H54 (cell line): ENCODE results near the gene NT5C3B.
"Not testable (repeated sequence)": the region's sequence is repeated elsewhere in the genome, so short reads cannot be mapped to it uniquely, and the experiment has no call there.

ENCODE experiments used
- DNase-seq: peaks from one replicate; pipeline ENCODE4 v3.0.0; 2011; ENCODE audit warnings: low spot score, mixed read lengths; ENCODE audit not compliant: insufficient read length
- FAIRE-seq: peaks from 3 replicates; lab custom pipeline; 2011; peaks lifted over from hg19 to GRCh38; lab: Jason Lieb, UNC
- POLR2A ChIP-seq: IDR thresholded peaks from 2 replicates; pipeline ENCODE4 v1.6.1; 2011; ENCODE audit warnings: low read depth, mild to moderate bottlenecking, low read length

NT5C3B gene

GRCh38 chr17:41863074-41863848 is 27.2 kb upstream of the NT5C3B start:
- no peak for TF ChIP-seq POLR2A
- FAIRE-seq (no peak), DNase-seq (no peak)

GRCh38 chr17:41860254-41860931 is 24.4 kb upstream of the NT5C3B start:
- DNase-seq (no peak), FAIRE-seq (no peak)
- TF ChIP-seq POLR2A = no peak

GRCh38 chr17:41851382-41851781 is 15.3 kb upstream of the NT5C3B start:
- not testable (repeated sequence) for FAIRE-seq, DNase-seq

- no peak for TF ChIP-seq POLR2A
- no peak for DNase-seq
- no peak for FAIRE-seq
Measured at GRCh38 chr17:41849251-41849990, 13.4 kb upstream of the NT5C3B start.

- DNase-seq = no peak
- FAIRE-seq = no peak
- TF ChIP-seq POLR2A = no peak
Measured at GRCh38 chr17:41848788-41849187, 12.8 kb upstream of the NT5C3B start.

GRCh38 chr17:41844971-41845370 is 8.9 kb upstream of the NT5C3B start:
- no peak for FAIRE-seq
- DNase-seq = no peak
- no peak for TF ChIP-seq POLR2A

GRCh38 chr17:41840781-41841180 is 4.7 kb upstream of the NT5C3B start:
- not testable (repeated sequence) for DNase-seq, FAIRE-seq

- DNase-seq, FAIRE-seq: not testable (repeated sequence)
Measured at GRCh38 chr17:41839448-41839847, 3.4 kb upstream of the NT5C3B start.

- DNase-seq (no peak), FAIRE-seq (no peak)
Measured at GRCh38 chr17:41837761-41838538, 1.9 kb upstream of the NT5C3B start, which contains the start of gene KLHL10. KLHL10 (plus strand) TSS chr17:41837825; CDS start chr17:41837933, 108 bp downstream.

GRCh38 chr17:41836550-41837196 is 641 bp upstream of the NT5C3B start:
- FAIRE-seq (no peak), DNase-seq (no peak)
- TF ChIP-seq POLR2A = no peak

More at GRCh38 chr17:41837761-41838538, 1.9 kb upstream of the NT5C3B start, which contains the start of gene KLHL10:
- no peak for TF ChIP-seq POLR2A

GRCh38 chr17:41835214-41835799 is 725 bp downstream of the NT5C3B start:
- DNase-seq (no peak), FAIRE-seq (no peak)
- no peak for TF ChIP-seq POLR2A

- not testable (repeated sequence) for FAIRE-seq, DNase-seq
Measured at GRCh38 chr17:41829961-41830360, 6.1 kb downstream of the NT5C3B start.
